Breast epithelium (tissue), 3 donors: ENCODE data around the gene DPM2.

Experiments used
- POLR2A ChIP-seq: fragments of 450-650 bp; IDR thresholded peaks from one replicate; pipeline ENCODE4 v1.6.1; 2016; ENCODE audit warnings: antibody characterized with exemption, mild to moderate bottlenecking, moderate library complexity
- POLR2AphosphoS5 ChIP-seq, 3 donors: sonication (generic); formaldehyde crosslinking; IDR thresholded peaks; one replicate each; pipeline ENCODE4 v1.6.1; 2017; ENCODE audit warnings: antibody characterized with exemption in 3 of 3
- TF ChIP-seq, protein P1 (sequence below), 3 donors: fragments of 450-650 bp; IDR thresholded peaks; one replicate each; pipeline ENCODE4 v1.5.1; 2016 to 2017; ENCODE audit warnings: antibody characterized with exemption in 3 of 3, mild to moderate bottlenecking in 3 of 3, moderate library complexity in 3 of 3

GRCh38 chr9:127981559-127982121, 44.0 kb upstream of the DPM2 start:
- TF ChIP-seq POLR2AphosphoS5 (IDR thresholded peaks at IDR 0.05) (no peak), POLR2A (no peak)
- TF ChIP-seq, protein P1, sequence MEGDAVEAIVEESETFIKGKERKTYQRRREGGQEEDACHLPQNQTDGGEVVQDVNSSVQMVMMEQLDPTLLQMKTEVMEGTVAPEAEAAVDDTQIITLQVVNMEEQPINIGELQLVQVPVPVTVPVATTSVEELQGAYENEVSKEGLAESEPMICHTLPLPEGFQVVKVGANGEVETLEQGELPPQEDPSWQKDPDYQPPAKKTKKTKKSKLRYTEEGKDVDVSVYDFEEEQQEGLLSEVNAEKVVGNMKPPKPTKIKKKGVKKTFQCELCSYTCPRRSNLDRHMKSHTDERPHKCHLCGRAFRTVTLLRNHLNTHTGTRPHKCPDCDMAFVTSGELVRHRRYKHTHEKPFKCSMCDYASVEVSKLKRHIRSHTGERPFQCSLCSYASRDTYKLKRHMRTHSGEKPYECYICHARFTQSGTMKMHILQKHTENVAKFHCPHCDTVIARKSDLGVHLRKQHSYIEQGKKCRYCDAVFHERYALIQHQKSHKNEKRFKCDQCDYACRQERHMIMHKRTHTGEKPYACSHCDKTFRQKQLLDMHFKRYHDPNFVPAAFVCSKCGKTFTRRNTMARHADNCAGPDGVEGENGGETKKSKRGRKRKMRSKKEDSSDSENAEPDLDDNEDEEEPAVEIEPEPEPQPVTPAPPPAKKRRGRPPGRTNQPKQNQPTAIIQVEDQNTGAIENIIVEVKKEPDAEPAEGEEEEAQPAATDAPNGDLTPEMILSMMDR (IDR thresholded peaks at IDR 0.05) = no peak
